GM10248 (cell line): ENCODE results near the gene DYNLL2.
"Not testable (repeated sequence)": the region's sequence is repeated elsewhere in the genome, so short reads cannot be mapped to it uniquely, and the experiment has no call there.

Experiments
- CTCF ChIA-PET: fragments of 300-600 bp; sonication (Branson Sonifier 250); formaldehyde crosslinking; extraction: SDS; loops from one replicate; lab custom pipeline; 2021; ENCODE audit warnings: antibody characterized with exemption; lab: Yijun Ruan, JAX
- POLR2A ChIA-PET: fragments of 350-650 bp; sonication (Branson Sonifier 250); formaldehyde crosslinking; extraction: SDS; loops from one replicate; lab custom pipeline; 2020; ENCODE audit warnings: antibody characterized with exemption; lab: Yijun Ruan, JAX
- DNase-seq: peaks from one replicate; pipeline ENCODE4 v3.0.0; 2012; ENCODE audit errors: extremely low spot score
- CTCF ChIP-seq: IDR thresholded peaks from 2 replicates; pipeline ENCODE4 v1.5.1; 2012; ENCODE audit warnings: mild to moderate bottlenecking, low read depth; ENCODE audit errors: extremely low read depth, missing control alignments, control extremely low read depth

DYNLL2 gene

GRCh38 chr17:58120195-58120822 lies 37.1 kb downstream of the DYNLL2 start:
- ChIA-PET CTCF (no interaction called here), POLR2A (interaction anchor here (0.5 kb wide), 1 partner anchor 37 kb away, joined by 3 read pairs; the partner anchor contains the start of gene DYNLL2)
- no peak for TF ChIP-seq CTCF
- peak; percentile 47 for DNase-seq

GRCh38 chr17:58121925-58122324 lies 38.7 kb downstream of the DYNLL2 start:
- POLR2A ChIA-PET = no interaction called here
- peak; percentile 34 for DNase-seq
- peak; percentile 36 for TF ChIP-seq CTCF
- CTCF ChIA-PET = interaction anchor here (1.4 to 2.2 kb wide), 3 partner anchors 8 to 289 kb away, joined by 3 to 4 read pairs (median 3); no protein-coding TSS in a partner anchor

- POLR2A ChIA-PET = no interaction called here
Observed at GRCh38 chr17:58127846-58128245, 44.6 kb downstream of the DYNLL2 start.

GRCh38 chr17:58132697-58133096 lies 49.5 kb downstream of the DYNLL2 start:
- CTCF ChIA-PET, DNase-seq, POLR2A ChIA-PET: not testable (repeated sequence)

More at GRCh38 chr17:58127846-58128245, 44.6 kb downstream of the DYNLL2 start:
- no peak for TF ChIP-seq CTCF
- no peak for DNase-seq
- CTCF ChIA-PET = interaction anchor here (1.4 kb wide), 1 partner anchor 15 kb away, joined by 3 read pairs; no protein-coding TSS in a partner anchor

- ChIA-PET POLR2A (no interaction called here), CTCF (interaction anchor here (1.1 to 2.3 kb wide), 2 partner anchors 21 to 24 kb away, joined by 4 to 8 read pairs; no protein-coding TSS in a partner anchor)
- DNase-seq = no peak
- no peak for TF ChIP-seq CTCF
Observed at GRCh38 chr17:58136669-58137279, 53.6 kb downstream of the DYNLL2 start.

GRCh38 chr17:58141505-58141904 lies 58.3 kb downstream of the DYNLL2 start:
- ChIA-PET CTCF (no interaction called here), POLR2A (no interaction called here)
- DNase-seq = no peak
- no peak for TF ChIP-seq CTCF

- CTCF ChIA-PET, POLR2A ChIA-PET, DNase-seq: not testable (repeated sequence)
Observed at GRCh38 chr17:58143335-58143734, 60.1 kb downstream of the DYNLL2 start.
